ENCODE measurements around the gene TREX2.

The TREX2 gene

GRCh38 chrX:153430796-153431195 is 15.1 kb downstream of the TREX2 start:
- DNase-seq (ENCODE audit: low read depth), result no peak
- no peak for TF ChIP-seq CTCF (IDR thresholded peaks at IDR 0.05; ENCODE audit: low read depth, low read length, missing control alignments)
- H3K4me3 ChIP-seq (ENCODE audit: low read depth, low read length), result no peak overlapping the region

- H3K4me3 ChIP-seq (ENCODE audit: low read depth, low read length), result no peak overlapping the region
- no peak for TF ChIP-seq CTCF (IDR thresholded peaks at IDR 0.05; ENCODE audit: low read depth, low read length, missing control alignments)
These were observed 19.7 kb downstream of the TREX2 start for GRCh38 chrX:153426204-153426603.

GRCh38 chrX:153423652-153424051 is 22.2 kb downstream of the TREX2 start:
- DNase-seq (ENCODE audit: low read depth), result no peak
- no peak for TF ChIP-seq CTCF (IDR thresholded peaks at IDR 0.05; ENCODE audit: low read depth, low read length, missing control alignments)
- H3K4me3 ChIP-seq (ENCODE audit: low read depth, low read length), result no peak overlapping the region

More at GRCh38 chrX:153426204-153426603, 19.7 kb downstream of the TREX2 start:
- DNase-seq (ENCODE audit: low read depth), result no peak

- no peak for TF ChIP-seq CTCF (IDR thresholded peaks at IDR 0.05; ENCODE audit: low read depth, low read length, missing control alignments)
These were observed 24.0 kb downstream of the TREX2 start for GRCh38 chrX:153421856-153422255.

GRCh38 chrX:153420851-153421599 is 24.8 kb downstream of the TREX2 start:
- no peak for DNase-seq (ENCODE audit: low read depth)
- no peak overlapping the region for H3K4me3 ChIP-seq (ENCODE audit: low read depth, low read length)
- TF ChIP-seq CTCF (IDR thresholded peaks at IDR 0.05; ENCODE audit: low read depth, low read length, missing control alignments), result no peak

More at GRCh38 chrX:153421856-153422255, 24.0 kb downstream of the TREX2 start:
- H3K4me3 ChIP-seq (ENCODE audit: low read depth, low read length), result no peak overlapping the region
- DNase-seq (ENCODE audit: low read depth), result no peak

GRCh38 chrX:153417637-153418036 is 28.2 kb downstream of the TREX2 start:
- no peak for DNase-seq (ENCODE audit: low read depth)
- no peak overlapping the region for H3K4me3 ChIP-seq (ENCODE audit: low read depth, low read length)
- no peak for TF ChIP-seq CTCF (IDR thresholded peaks at IDR 0.05; ENCODE audit: low read depth, low read length, missing control alignments)

Measured in GM12864 (cell line).